Keratinocyte (primary cell): Measurements from ENCODE around the gene MAPRE3. TPM values are rescaled to one million over a fixed set of nuclear protein-coding genes. Genes with fewer than 3 reads are reported as not detected.

Experiments used
- DNase-seq: peaks from one replicate; pipeline ENCODE4 v3.0.0-alpha.2; 2011; ENCODE audit warnings: low read depth, missing footprints, low spot score
- FAIRE-seq: peaks from 2 replicates; lab custom pipeline; 2011; peaks lifted over from hg19 to GRCh38; lab: Jason Lieb, UNC
- H2AFZ ChIP-seq: 2 replicates; pipeline ENCODE4 v1.6.0; 2012; ENCODE audit warnings: low read length, control low read depth, inconsistent platforms; ENCODE audit not compliant: control insufficient read depth
- H3K27ac ChIP-seq: 2 replicates; pipeline ENCODE4 v1.5.1; 2011; ENCODE audit warnings: low read length; ENCODE audit not compliant: control insufficient read depth, insufficient read depth
- H3K27me3 ChIP-seq: 3 replicates; pipeline ENCODE4 v1.6.0; 2011; ENCODE audit warnings: low read length; ENCODE audit not compliant: control insufficient read depth, insufficient read depth; ENCODE audit errors: extremely low read depth
- H3K36me3 ChIP-seq, 2 experiments: 2 replicates in 1 of 2; 3 replicates in 1 of 2; pipeline ENCODE4 v1.5.1; 2011; ENCODE audit warnings: low read length in 2 of 2, mild to moderate bottlenecking in 1 of 2; ENCODE audit not compliant: control insufficient read depth in 2 of 2, insufficient read depth in 2 of 2; ENCODE audit errors: extremely low read depth in 1 of 2
- H3K4me1 ChIP-seq: 3 replicates; pipeline ENCODE4 v1.5.1; 2011; ENCODE audit warnings: low read length; ENCODE audit not compliant: control insufficient read depth, insufficient read depth; ENCODE audit errors: extremely low read depth
- H3K4me2 ChIP-seq: 3 replicates; pipeline ENCODE4 v1.6.0; 2011; ENCODE audit warnings: low read depth, low read length; ENCODE audit not compliant: control insufficient read depth, insufficient read depth; ENCODE audit errors: extremely low read depth
- H3K4me3 ChIP-seq, 3 experiments: fragments of 200-600 bp in 1 of 3; sonication (generic) in 1 of 3; 2 replicates in 2 of 3; 3 replicates in 1 of 3; pipeline ENCODE4 v1.5.1; 2011 to 2016; ENCODE audit warnings: low read length in 3 of 3, mild to moderate bottlenecking in 3 of 3, control low read depth in 2 of 3, inconsistent platforms in 1 of 3, low read depth in 1 of 3, mixed read lengths in 1 of 3, mixed run types in 1 of 3, moderate library complexity in 1 of 3; ENCODE audit not compliant: control insufficient read depth in 2 of 3, insufficient read depth in 2 of 3; ENCODE audit errors: extremely low read depth in 1 of 3
- H3K79me2 ChIP-seq: 2 replicates; pipeline ENCODE4 v1.6.0; 2012; ENCODE audit warnings: low read length; ENCODE audit not compliant: control insufficient read depth, insufficient read depth
- H3K9ac ChIP-seq: 3 replicates; pipeline ENCODE4 v1.6.0; 2011; ENCODE audit warnings: low read length; ENCODE audit not compliant: control insufficient read depth, insufficient read depth; ENCODE audit errors: extremely low read depth
- H3K9me1 ChIP-seq: 3 replicates; pipeline ENCODE4 v1.6.0; 2011; ENCODE audit warnings: low read length; ENCODE audit not compliant: control insufficient read depth, insufficient read depth; ENCODE audit errors: extremely low read depth
- H3K9me3 ChIP-seq: 2 replicates; pipeline ENCODE4 v1.5.1; 2012; ENCODE audit warnings: low read depth, low read length; ENCODE audit not compliant: control insufficient read depth
- H4K20me1 ChIP-seq: 3 replicates; pipeline ENCODE4 v1.6.0; 2011; ENCODE audit warnings: low read length; ENCODE audit not compliant: control insufficient read depth, insufficient read depth; ENCODE audit errors: extremely low read depth
- EZH2 ChIP-seq: IDR thresholded peaks from one replicate; pipeline ENCODE4 v1.6.1; 2012; ENCODE audit warnings: inconsistent platforms, mild to moderate bottlenecking, low read length, moderate library complexity
- dilution Hi-C: fragments of 300-500 bp; cut with MboI; formaldehyde crosslinking; loops from one replicate; pipeline ENCODE4 v1.7.0; 2020; ENCODE audit warnings: low sequenced_read_pairs; ENCODE audit not compliant: extremely low pct_ligation_motif_present
- polyA plus RNA-seq, 5 experiments: library from polyadenylated mRNA; depleted of rRNA in 3 of 5; stranded (reverse) in 3 of 5; stranded (forward) in 1 of 5; unstranded in 1 of 5; fragments of >200 nt; gene quantifications; 1 replicate in 1 of 5; 2 replicates in 3 of 5; 3 replicates in 1 of 5; pipeline versions ENCODE4 v1.2.1 to v1.2.3, GENCODE V29; 2011 to 2012; ENCODE audit warnings: missing spikeins in 2 of 5, low read depth in 1 of 5, low replicate concordance in 1 of 5
- TF ChIP-seq, protein P1 (sequence below), 3 experiments: IDR thresholded peaks in 1 of 3; conservative IDR thresholded peaks in 1 of 3; optimal IDR thresholded peaks in 1 of 3; 2 replicates in 2 of 3; 3 replicates in 1 of 3; pipeline versions ENCODE3 to v1.5.1; 2011; ENCODE audit warnings: low read length in 3 of 3, mild to moderate bottlenecking in 3 of 3, moderate library complexity in 2 of 3, control low read depth in 1 of 3, inconsistent platforms in 1 of 3; ENCODE audit not compliant: insufficient read depth in 2 of 3; ENCODE audit errors: extremely low read depth in 1 of 3

MAPRE3 gene
- polyA plus RNA-seq, 1 donor (not counting 4 experiments of a cell fraction or from before 2014, with no cell fraction given), result 12.6 TPM

DNA sequence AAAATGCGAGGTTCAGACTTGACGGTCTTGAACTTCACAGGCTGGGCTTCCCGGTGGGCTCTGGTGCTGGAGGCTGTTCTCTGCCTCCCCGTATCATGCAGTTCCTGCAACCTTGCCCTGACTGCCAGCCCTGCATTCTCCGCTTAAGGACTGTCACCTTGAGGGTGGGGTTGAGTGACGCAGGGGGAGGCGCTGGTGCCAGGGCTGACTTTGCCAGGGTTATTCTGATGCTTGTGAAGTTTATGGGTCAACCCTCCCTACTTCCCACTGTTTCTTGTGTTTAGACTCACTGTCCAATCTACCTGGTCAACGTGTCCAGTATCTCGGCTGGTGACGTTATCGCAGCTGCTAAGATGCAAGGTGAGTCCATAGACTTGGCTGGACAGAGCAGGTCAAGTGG is 37.5 kb upstream of the MAPRE3 start:
- dilution Hi-C loops, result no loop called here

DNA sequence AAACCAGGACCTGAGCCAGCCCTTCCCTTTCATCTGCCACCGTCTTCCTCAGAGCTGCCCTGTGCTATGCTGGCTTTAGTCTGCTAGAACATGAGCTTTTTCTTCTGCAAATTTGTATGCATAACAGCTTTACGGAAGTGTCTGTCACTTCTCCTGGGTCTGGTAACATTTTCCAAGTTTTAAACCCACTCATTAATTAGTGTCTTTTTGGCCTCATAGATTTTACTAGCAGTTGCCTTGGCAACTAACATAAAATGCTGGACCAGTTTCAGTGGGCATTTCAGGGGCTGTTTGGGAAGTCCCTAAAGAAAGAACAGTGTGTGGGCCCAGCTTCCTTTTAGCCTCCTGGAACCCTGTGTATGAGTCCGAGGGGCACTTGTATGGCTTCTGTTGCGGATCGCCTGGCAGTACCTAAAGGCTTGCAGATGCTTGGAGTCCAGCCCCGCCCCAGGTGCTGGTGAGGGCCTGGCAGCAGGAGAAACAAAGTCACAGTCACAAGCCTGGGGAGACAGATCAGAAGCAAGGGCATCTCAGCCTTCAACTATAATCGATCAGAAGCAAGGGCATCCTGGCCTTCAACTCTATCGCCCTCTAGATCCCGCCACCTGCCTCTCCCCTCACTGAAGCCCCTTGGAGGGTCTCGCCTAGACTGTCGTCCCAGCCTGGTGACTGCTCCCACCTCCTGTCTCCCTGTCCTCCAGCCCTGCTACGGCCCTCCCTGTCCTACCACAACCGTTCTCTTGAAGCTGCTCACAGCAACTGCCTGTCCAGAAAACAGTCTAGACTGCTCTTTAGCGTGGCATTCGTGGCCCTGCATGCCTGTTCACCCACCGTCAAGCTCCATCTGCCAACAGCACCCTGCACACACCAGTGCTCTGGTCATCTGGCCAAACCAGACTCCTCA is 36.8 kb upstream of the MAPRE3 start:
- dilution Hi-C loops, result no loop called here
- no peaks in the 10 kb centered on the region for H3K9me1 ChIP-seq
- H3K36me3 ChIP-seq, result no peaks in the 10 kb centered on the region
- no peak overlapping the region for H3K4me2 ChIP-seq
- no peaks in the 10 kb centered on the region for H3K79me2 ChIP-seq
- H3K4me1 ChIP-seq, result no peaks in the 10 kb centered on the region
- no peak overlapping the region for H3K9ac ChIP-seq
- H3K27ac ChIP-seq, result no peak overlapping the region
- H3K9me3 ChIP-seq, result no peaks in the 10 kb centered on the region
- H3K4me3 ChIP-seq, result no peak overlapping the region
- H2AFZ ChIP-seq, result no peak overlapping the region
- FAIRE-seq, result no peak
- peaks cover 14% of the 10 kb centered on the region for H3K27me3 ChIP-seq
- H4K20me1 ChIP-seq, result no peaks in the 10 kb centered on the region
- DNase-seq, result no peak
- TF ChIP-seq, protein P1, sequence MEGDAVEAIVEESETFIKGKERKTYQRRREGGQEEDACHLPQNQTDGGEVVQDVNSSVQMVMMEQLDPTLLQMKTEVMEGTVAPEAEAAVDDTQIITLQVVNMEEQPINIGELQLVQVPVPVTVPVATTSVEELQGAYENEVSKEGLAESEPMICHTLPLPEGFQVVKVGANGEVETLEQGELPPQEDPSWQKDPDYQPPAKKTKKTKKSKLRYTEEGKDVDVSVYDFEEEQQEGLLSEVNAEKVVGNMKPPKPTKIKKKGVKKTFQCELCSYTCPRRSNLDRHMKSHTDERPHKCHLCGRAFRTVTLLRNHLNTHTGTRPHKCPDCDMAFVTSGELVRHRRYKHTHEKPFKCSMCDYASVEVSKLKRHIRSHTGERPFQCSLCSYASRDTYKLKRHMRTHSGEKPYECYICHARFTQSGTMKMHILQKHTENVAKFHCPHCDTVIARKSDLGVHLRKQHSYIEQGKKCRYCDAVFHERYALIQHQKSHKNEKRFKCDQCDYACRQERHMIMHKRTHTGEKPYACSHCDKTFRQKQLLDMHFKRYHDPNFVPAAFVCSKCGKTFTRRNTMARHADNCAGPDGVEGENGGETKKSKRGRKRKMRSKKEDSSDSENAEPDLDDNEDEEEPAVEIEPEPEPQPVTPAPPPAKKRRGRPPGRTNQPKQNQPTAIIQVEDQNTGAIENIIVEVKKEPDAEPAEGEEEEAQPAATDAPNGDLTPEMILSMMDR (optimal IDR thresholded peaks at IDR 0.05 in 1 of 3, IDR thresholded peaks at IDR 0.05 in 1 of 3, conservative IDR thresholded peaks at IDR 0.05 in 1 of 3; ENCODE audit: extremely low read depth in 1 of 3, insufficient read depth in 2 of 3, low read length in 3 of 3), result no peak
- no peak for TF ChIP-seq EZH2

More for the DNA sequence above, 37.5 kb upstream of the MAPRE3 start:
- Histone ChIP-seq H3K27ac (no peak overlapping the region), H3K9me3 (no peaks in the 10 kb centered on the region), H3K4me1 (no peaks in the 10 kb centered on the region), H3K36me3 (no peaks in the 10 kb centered on the region), H3K79me2 (no peaks in the 10 kb centered on the region), H3K9me1 (no peaks in the 10 kb centered on the region), H3K4me2 (no peak overlapping the region), H2AFZ (no peak overlapping the region), H4K20me1 (no peaks in the 10 kb centered on the region), H3K4me3 (no peak overlapping the region), H3K27me3 (peaks cover 14% of the 10 kb centered on the region), H3K9ac (no peak overlapping the region)
- TF ChIP-seq, protein P1 (optimal IDR thresholded peaks at IDR 0.05 in 1 of 3, IDR thresholded peaks at IDR 0.05 in 1 of 3, conservative IDR thresholded peaks at IDR 0.05 in 1 of 3; ENCODE audit: extremely low read depth in 1 of 3, insufficient read depth in 2 of 3, low read length in 3 of 3), result no peak
- no peak for FAIRE-seq
- no peak for DNase-seq
